H4 (cell line): ENCODE data around the gene GAL3ST2. TPM values are rescaled to one million over a fixed set of nuclear protein-coding genes. Genes with fewer than 3 reads are reported as not detected.
"Not testable (repeated sequence)": the region's sequence is repeated elsewhere in the genome, so short reads cannot be mapped to it uniquely, and the experiment has no call there.

Experiments used
- DNase-seq: peaks from one replicate; pipeline ENCODE4 v3.0.0-alpha.2; 2015; ENCODE audit warnings: low spot score
- total RNA-seq: library from RNA; depleted of rRNA; stranded (reverse); fragments of >200 nt; shearing (Covaris generic); gene quantifications from 2 replicates; pipeline ENCODE4 v1.2.3, GENCODE V29; 2014

The GAL3ST2 gene
- total RNA-seq, 1 experiment from 2014 or later, result not detected

GRCh38 chr2:241819947-241820624 is 43.5 kb downstream of the GAL3ST2 start:
- DNase-seq, result not testable (repeated sequence)

- DNase-seq, result no peak
These were observed 44.2 kb downstream of the GAL3ST2 start for GRCh38 chr2:241820625-241821384.

- DNase-seq, result no peak
These were observed 45.0 kb downstream of the GAL3ST2 start for GRCh38 chr2:241821460-241822263.

GRCh38 chr2:241822264-241822623 is 45.6 kb downstream of the GAL3ST2 start:
- DNase-seq, result no peak

- DNase-seq, result not testable (repeated sequence)
These were observed 47.2 kb downstream of the GAL3ST2 start for GRCh38 chr2:241823531-241824437.

- no peak for DNase-seq
These were observed 50.8 kb downstream of the GAL3ST2 start for GRCh38 chr2:241827394-241827793.

- no peak for DNase-seq
These were observed 56.6 kb downstream of the GAL3ST2 start for GRCh38 chr2:241833101-241833663.

GRCh38 chr2:241833756-241834526 is 57.3 kb downstream of the GAL3ST2 start:
- not testable (repeated sequence) for DNase-seq

- DNase-seq, result no peak
These were observed 58.0 kb downstream of the GAL3ST2 start for GRCh38 chr2:241834527-241835210.

- no peak for DNase-seq
These were observed 59.0 kb downstream of the GAL3ST2 start for GRCh38 chr2:241835611-241836010.

GRCh38 chr2:241836292-241836691 is 59.7 kb downstream of the GAL3ST2 start:
- DNase-seq, result no peak

GRCh38 chr2:241837197-241837965 is 60.8 kb downstream of the GAL3ST2 start:
- no peak for DNase-seq

- DNase-seq, result no peak
These were observed 64.8 kb downstream of the GAL3ST2 start for GRCh38 chr2:241841181-241842066.

- no peak for DNase-seq
These were observed 65.4 kb downstream of the GAL3ST2 start for GRCh38 chr2:241842067-241842415.

GRCh38 chr2:241842620-241843211 is 66.1 kb downstream of the GAL3ST2 start:
- DNase-seq, result no peak

GRCh38 chr2:241843321-241844065 is 66.9 kb downstream of the GAL3ST2 start:
- no peak for DNase-seq
